ENCODE results near the gene TPCN2. TPM values are rescaled to one million over a fixed set of nuclear protein-coding genes. Genes with fewer than 3 reads are reported as not detected.

Gene TPCN2
- total RNA-seq, result 6.5 and 8.4 TPM in 2 replicates

DNA sequence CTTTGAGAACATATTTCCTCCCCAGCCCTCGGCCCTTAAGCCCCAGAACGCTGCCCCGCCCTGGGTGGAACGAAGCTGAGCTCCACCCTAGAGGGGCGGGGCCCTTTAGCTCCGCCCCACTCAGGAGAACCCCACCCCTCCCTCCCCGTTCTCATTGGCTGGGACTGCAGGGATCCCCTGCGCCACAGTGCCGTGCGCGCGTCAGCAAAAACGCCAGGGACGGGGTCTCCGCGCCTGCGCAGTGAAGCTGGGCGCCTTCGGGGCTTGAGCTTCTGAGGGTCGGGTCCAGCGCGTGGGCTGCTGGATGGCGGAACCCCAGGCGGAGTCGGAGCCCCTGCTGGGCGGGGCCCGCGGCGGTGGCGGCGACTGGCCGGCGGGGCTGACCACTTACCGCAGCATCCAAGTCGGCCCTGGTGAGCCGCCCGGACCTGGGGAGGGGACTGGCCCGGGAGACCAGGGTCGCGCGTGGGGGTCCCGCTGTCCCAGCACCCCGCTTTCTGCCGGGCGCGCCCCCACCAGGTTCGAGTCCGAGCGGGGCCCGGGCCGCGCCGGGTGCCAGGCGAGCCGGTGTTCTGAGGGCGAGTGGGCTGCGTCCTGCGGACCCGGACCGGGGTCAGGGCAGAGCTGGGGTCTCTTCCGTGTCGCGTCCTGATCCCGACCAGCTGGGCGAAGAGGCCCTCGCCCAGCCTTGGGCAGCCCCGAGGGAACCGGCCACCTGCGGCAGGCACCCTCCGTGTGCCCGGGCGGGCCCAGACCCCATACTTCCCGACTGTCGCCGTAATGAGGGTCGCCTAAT lies at the start of gene TPCN2:
TPCN2 (plus strand) TSS at position 239 of the 796 bp plus-strand sequence; CDS start at position 305, 66 bp downstream.

GRCh38 chr11:69013009-69013951 lies 35.5 kb upstream of the TPCN2 start, which contains the start of gene MRGPRF:
Gene MRGPRF (minus strand): TSS chr11:69013246. CDS start chr11:69009901, 3,345 bp downstream.

DNA sequence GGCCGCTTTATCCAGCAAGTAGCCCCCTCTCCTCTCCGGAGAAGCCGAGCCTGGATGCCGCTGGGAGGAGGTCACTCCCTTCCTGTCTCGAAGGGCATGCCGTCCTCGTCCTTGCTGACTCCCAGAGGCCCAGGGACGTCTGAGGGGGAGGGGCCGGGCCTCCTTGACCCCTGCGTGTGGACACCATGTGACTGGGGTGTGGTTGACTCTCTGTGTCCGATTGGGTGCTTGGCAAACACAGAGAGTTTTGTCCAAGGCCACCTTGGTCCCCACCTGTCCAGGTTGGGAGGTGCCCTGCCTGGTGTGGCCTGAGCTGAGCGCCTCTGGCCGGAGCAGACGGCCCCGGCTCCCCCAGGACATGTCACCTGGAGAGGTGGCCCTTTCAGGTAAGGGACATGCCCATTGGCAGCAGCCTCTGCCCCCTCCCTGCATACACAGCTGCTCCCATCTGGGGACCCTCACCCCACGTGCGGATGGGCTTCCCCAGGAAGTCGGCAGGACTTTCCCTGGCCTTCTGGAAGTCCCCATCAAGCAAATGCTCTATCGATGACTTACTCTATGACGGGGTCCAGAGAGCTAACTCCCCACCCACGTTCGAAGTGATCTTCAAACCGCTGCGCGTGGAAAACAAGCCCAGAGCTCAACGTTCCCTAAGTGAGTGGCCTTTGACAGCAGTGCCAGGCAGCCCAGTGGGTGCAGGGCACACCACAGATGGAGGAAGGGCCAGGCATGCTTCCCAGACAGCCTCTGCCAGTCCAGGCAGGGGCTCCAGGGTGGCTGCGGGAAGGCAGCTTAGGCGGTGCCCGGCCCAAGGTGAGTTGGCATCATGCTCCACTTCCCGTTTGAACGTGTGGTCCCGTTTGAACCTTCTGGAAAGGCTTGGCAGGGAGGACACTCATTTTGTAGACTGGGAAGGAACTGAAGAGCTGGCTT lies 106.8 kb downstream of the TPCN2 start, which contains the start of gene SMIM38:
SMIM38 (plus strand) TSS at position 634 of the 933 bp plus-strand sequence. CDS start 1,912 bp downstream, outside the sequence.

Other genes with a start within 250 kb of the TPCN2 start
- 8.7 and 21.7 TPM in 2 replicates for gene CPT1A, start 207.0 kb upstream of the TPCN2 start, total RNA-seq
- gene MRPL21, start 145.1 kb upstream of the TPCN2 start, total RNA-seq, result 41.1 and 45.6 TPM in 2 replicates
- gene IGHMBP2, start 145.0 kb upstream of the TPCN2 start, total RNA-seq, result 5.9 and 8.6 TPM in 2 replicates
- not detected in 2 replicates for gene MRGPRD, start 67.9 kb upstream of the TPCN2 start, total RNA-seq
- 24.3 and 39.7 TPM in 2 replicates for gene MRGPRF, start 35.7 kb upstream of the TPCN2 start, total RNA-seq
- 0.09 TPM in 1 of 2 replicates, not detected in the other for gene SMIM38, start 107.0 kb downstream of the TPCN2 start, total RNA-seq
- not detected in 2 replicates for gene MYEOV, start 245.2 kb downstream of the TPCN2 start, total RNA-seq